AG09309 (cell line): ENCODE data around the gene ATG101.
A peak's percentile ranks its signal among the peaks of the same experiment; 100 is the strongest.

Experiments used
- DNase-seq: peaks from one replicate; pipeline ENCODE4 v3.0.0-alpha.2; 2010; ENCODE audit warnings: low read depth
- H3K4me3 ChIP-seq: 2 replicates; pipeline ENCODE4 v1.5.1; 2011; ENCODE audit warnings: mild to moderate bottlenecking, low read depth, low read length, moderate library complexity; ENCODE audit not compliant: control insufficient read depth
- TF ChIP-seq, protein P1 (sequence below): IDR thresholded peaks from 2 replicates; pipeline ENCODE4 v1.5.1; 2011; ENCODE audit warnings: mild to moderate bottlenecking, low read depth, low read length, inconsistent platforms; ENCODE audit not compliant: insufficient read depth, control insufficient read depth; ENCODE audit errors: missing control alignments

ATG101 gene

DNA sequence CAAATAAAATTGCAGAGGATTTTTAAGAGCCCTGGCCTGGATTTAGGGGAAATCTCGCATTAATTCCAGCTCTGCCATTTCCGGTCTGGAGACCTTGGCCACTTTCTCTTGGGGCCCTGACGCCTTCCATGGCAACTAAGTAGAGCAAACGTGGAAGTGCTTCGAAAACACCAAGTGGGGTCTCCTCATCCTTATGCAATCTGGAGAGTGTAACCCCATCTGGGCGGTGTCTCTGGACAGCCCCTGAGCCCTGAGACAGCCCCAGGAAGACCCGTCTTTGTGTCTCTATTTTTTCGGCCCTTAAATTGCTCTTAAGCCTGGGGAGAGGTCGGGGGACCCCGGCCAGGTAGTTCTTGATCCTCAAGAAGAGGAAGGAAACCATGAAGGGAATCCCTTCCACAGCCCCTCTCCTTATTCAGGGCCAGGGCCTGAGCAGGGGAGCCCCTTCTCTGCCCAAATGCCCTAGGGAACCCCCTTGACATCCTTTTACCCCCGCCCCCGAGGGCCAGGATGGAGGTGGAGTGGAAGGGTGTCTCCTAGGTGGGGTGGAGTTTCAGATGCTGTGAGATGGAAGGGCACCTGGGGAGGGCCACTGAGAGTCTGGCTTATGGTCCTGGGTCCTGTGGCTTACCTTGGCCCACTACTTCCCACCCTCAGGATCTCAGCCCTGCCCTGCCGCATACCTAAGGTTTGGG, 36.2 kb upstream of the ATG101 start:
- H3K4me3 ChIP-seq = peak overlapping the region; percentile 39; the same call in 1 of the 2 replicates
- no peak for DNase-seq
- TF ChIP-seq, protein P1, sequence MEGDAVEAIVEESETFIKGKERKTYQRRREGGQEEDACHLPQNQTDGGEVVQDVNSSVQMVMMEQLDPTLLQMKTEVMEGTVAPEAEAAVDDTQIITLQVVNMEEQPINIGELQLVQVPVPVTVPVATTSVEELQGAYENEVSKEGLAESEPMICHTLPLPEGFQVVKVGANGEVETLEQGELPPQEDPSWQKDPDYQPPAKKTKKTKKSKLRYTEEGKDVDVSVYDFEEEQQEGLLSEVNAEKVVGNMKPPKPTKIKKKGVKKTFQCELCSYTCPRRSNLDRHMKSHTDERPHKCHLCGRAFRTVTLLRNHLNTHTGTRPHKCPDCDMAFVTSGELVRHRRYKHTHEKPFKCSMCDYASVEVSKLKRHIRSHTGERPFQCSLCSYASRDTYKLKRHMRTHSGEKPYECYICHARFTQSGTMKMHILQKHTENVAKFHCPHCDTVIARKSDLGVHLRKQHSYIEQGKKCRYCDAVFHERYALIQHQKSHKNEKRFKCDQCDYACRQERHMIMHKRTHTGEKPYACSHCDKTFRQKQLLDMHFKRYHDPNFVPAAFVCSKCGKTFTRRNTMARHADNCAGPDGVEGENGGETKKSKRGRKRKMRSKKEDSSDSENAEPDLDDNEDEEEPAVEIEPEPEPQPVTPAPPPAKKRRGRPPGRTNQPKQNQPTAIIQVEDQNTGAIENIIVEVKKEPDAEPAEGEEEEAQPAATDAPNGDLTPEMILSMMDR = no peak

GRCh38 chr12:52035190-52035589, 34.6 kb upstream of the ATG101 start:
- TF ChIP-seq, protein P1 = no peak
- no peak overlapping the region for H3K4me3 ChIP-seq
- DNase-seq = no peak

GRCh38 chr12:52035926-52036325, 33.9 kb upstream of the ATG101 start:
- no peak overlapping the region for H3K4me3 ChIP-seq
- TF ChIP-seq, protein P1 = no peak
- DNase-seq = no peak

- peak overlapping the region; percentile 92 for H3K4me3 ChIP-seq
- TF ChIP-seq, protein P1 = no peak
- no peak for DNase-seq
These were observed 33.1 kb upstream of the ATG101 start for GRCh38 chr12:52036587-52037171.

GRCh38 chr12:52037248-52037861, 32.4 kb upstream of the ATG101 start:
- H3K4me3 ChIP-seq = peak overlapping the region; percentile 92
- DNase-seq = no peak
- TF ChIP-seq, protein P1 = peak; percentile 16

- no peak for DNase-seq
- no peak overlapping the region for H3K4me3 ChIP-seq
- TF ChIP-seq, protein P1 = no peak
These were observed 31.3 kb upstream of the ATG101 start for GRCh38 chr12:52038447-52038846.
